LHCN-M2 (cell line): ENCODE data around the gene SMAD7. TPM values are rescaled to one million over a fixed set of nuclear protein-coding genes. Genes with fewer than 3 reads are reported as not detected.
A peak's percentile ranks its signal among the peaks of the same experiment; 100 is the strongest.

Experiments
- DNase-seq: peaks from one replicate; pipeline ENCODE4 v3.0.0-alpha.2; 2012; ENCODE audit warnings: low read depth
- polyA plus RNA-seq: library from polyadenylated mRNA; unstranded; fragments of >200 nt; gene quantifications from one replicate; pipeline ENCODE4 v1.2.1, GENCODE V29; 2012; ENCODE audit warnings: missing spikeins
- total RNA-seq: library from RNA; depleted of rRNA; stranded (reverse); fragments of >200 nt; gene quantifications from 2 replicates; pipeline ENCODE4 v1.2.3, GENCODE V29; 2014; rRNA removed

Gene SMAD7, protein sequence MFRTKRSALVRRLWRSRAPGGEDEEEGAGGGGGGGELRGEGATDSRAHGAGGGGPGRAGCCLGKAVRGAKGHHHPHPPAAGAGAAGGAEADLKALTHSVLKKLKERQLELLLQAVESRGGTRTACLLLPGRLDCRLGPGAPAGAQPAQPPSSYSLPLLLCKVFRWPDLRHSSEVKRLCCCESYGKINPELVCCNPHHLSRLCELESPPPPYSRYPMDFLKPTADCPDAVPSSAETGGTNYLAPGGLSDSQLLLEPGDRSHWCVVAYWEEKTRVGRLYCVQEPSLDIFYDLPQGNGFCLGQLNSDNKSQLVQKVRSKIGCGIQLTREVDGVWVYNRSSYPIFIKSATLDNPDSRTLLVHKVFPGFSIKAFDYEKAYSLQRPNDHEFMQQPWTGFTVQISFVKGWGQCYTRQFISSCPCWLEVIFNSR
- 7.6 and 13.9 TPM in 2 replicates for total RNA-seq
- 10.4 TPM for polyA plus RNA-seq

DNA sequence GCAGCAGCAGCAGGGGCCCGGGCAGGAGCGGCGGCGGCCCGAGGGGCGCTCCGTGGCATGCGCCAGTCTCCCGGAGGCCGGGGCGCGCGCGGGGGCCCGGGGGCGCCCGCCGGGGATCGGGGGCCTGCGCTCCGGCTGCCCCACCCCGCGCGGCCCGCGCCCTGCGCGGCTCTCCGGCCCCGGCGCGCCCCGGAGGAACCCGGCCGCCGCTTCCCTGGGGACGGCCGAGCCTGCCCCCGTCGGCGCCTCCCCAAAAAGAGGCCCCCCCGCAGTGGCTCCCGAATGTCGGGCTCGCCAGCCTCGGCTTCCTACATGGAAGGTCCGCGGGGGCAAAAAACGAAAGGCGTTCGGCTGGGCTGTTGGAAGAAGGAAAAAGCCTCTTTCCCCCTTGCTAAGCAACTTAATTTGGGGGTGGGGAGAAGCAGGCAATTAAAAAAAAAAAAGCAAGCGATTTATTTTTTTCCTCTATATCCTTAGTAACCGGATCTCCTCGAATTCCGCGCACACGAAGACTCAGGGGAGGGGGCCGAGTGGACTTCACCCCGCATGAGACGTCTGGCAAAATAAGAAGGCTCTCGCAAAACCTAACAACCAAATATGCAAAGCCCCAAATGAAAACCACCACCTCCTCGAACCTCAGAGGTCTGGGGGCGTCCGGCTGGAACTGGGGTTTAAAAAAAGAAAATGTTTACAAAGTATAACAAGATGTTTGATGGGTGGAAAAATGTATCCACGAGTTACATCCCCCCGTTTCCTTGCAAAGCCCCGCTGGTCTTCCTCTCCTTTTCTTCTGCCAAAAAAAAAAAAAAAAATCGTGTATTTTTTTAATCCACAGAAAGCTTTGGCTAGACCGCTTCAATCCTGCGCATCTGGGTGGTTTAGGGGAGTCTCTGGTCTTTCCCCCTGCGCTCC is at the start of gene SMAD7:
SMAD7 (minus strand) TSS at position 430 of the 912 bp plus-strand sequence. CDS start 541 bp downstream, outside the sequence.
- DNase-seq: no peak

DNA sequence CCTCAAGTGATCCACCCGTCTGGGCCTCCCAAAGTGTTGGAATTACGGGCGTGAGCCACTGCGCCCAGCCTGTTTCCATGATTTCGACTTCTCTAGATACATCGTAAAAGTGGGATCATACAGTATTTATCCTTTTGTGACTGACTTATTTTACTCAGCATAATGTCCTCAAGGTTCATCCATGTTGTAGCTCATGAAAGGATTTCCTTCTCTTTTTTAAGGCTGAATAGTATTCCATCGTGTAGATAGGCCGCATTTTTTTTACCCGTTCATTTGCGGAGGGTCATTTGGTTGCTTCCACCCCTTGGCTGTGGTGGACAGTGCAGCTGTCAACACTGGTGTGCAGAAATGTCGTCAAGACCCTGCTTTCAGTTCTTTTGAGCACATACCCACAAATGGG is 48.8 kb upstream of the SMAD7 start:
- no peak for DNase-seq

DNA sequence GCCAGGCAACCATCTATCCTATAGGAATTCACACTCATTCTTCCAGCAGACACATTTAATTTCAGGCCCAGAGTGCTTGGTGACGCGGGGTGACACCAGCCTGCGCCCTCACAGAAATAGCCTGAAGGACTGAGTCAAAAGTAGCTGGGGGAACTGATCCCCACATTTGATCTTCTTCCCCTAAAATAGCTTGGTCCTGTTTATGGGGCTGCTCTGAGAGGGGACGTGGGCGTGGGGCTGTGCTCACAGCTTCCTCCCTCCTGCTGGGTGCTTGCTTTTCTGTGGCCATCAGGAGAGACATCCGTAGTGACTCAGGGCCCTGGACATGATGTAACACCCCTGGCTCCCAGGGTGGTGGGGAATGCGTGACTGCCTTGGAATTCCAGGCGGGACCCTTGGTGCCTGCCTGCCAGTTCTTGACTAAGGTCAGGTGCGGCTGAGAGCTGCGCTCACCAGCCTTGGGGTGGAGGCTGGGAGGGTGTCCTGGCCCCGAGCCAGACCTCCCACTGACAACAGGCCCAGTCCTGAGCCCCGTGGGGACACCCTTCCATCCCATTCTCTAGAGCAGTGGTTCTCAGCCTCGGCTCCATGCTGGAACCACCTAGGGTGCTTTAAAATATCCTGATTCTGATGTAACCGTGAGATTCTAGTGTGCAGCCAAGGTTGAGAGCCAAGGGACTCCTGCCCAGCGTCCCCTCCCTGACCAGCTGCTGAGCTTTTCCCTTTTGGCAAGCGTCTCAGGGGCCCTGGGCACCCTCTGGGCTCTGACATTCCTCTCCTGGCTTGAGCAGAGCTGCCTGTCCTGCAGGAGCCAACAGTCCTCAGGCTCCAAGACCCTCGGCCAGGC is 47.4 kb upstream of the SMAD7 start:
- peak; percentile 94 for DNase-seq

DNA sequence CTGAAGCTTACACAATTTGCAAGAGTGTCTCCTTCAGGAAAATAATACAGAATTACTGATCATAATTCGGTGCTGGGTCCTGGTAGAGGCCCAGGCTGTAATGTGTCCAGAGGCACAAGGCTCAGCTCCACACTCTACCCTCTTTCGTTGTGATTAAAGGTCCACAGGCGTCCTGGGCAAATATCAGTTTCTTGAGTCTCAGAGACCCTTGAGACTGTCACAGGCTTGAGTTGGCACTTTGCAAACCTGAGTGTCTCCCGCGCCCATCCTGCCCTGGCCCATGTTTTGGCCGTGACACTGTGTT is 46.9 kb upstream of the SMAD7 start:
- DNase-seq: no peak

DNA sequence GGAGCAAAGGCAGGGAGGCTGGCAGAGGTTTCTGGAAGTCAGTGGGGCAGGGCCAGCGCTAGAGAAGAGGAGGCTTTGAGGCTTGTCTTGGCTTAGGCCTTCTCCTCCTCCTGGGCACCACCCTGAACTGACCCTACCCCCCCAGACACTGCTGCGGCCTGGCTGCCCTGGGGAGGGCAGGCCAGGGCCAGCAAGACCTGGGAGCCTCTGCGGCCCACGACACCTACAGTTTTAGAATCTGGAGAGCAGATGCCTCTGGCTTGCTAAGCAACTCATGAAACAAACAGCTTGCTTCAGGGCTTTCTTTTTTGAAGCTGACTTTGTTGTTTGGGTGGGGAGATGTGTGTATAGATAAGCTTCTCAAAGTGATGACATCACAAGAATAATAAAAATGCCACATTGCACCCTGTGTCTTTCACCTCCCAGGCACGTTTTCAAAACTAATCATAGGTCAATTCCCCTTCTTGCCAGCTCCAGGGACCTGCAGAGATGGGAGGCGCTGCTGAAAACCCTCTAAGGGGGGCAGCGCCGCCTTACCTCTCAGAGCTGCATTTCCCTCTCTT is 46.2 kb upstream of the SMAD7 start:
- DNase-seq: peak; percentile 44

DNA sequence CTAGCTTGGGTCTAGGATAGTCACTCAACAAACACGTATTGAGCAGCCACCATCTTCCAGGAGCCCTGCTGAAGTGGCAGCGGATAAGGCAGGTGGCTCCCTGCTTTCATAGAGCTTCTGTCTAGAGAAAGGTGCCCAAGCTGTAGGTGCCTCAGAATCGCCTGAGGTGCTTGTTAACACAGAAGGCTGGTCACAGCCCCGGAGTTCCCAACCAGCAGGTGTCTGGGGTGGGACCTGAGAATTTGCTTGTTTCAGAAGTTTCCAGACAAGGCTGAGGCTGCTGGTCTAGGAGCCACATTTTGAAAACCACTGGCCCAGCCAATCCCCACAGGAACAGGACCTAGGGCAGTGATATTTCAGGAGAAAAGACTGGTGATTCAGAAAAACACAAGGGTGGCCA is 45.3 kb upstream of the SMAD7 start:
- DNase-seq: no peak

DNA sequence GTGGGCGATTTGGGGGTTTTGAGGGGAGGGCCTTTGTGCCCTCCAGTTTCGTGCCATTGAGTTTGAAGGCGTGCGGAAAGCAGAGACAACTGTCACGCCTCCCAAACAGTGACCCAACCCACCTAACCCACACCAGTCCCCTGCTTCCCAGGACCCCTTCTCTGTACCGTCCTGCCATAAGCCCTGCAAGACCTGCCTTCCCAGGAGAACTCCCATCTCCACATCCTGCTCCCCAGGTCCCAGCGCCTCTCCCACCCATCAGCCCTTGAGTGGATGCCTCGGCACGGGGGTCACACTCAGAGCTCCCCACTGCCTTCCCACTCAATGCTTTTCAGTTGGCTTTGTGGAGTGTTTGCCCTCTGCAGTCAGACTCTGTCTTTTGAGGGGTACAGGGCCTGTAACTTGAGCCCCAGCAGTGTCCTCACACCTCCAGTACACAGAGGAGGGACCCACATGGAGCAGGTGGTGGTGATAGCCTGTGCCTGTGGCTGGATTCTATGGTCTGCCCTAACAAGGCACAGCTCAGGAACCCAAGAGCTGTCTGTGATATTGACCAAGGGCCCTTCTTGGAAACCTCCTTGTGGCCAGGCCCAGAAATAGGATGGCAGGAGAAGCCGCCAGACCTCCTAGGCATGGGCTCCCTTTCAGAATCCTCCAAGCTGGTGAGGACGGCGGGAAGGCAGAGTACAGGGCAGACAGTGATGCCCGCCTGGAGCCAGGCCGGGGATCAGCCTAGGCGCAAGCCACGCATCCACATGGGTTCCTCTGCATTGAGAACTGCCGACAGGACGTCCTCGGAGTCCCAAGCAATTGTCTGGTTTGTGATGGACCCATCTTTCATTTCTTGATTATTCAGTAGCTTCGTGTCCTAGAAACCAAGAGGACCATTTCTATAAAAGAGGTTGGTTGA is 44.4 kb upstream of the SMAD7 start:
- DNase-seq: no peak

DNA sequence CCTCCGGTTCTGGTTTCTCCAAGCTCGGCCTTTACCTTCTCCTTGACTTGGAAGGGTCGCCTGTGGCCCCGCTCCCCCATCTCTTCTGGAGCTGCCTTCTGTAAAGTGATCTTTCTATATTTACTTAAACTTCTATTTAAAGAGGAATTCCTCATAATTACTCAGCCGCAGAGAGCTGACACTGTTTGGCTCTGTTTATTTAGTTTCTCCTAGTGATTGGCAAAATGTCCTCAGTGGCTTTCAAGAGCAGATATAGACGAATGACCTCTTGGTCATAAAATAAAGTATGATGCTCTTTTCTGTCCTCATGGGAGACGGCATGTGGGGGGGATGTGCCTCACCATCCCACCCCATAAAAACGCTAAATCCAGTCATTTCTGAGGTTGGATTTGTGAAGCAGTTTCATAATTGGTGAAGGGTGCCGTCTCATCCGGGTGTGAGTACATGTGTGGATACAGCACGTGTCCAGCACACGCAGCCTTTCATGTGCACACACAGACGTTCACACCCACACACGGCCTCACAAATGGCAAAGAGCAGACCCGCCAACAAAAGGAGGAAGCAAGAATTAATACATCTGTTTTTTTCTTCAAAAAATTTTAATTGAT is 43.4 kb upstream of the SMAD7 start:
- peak; percentile 80 for DNase-seq

DNA sequence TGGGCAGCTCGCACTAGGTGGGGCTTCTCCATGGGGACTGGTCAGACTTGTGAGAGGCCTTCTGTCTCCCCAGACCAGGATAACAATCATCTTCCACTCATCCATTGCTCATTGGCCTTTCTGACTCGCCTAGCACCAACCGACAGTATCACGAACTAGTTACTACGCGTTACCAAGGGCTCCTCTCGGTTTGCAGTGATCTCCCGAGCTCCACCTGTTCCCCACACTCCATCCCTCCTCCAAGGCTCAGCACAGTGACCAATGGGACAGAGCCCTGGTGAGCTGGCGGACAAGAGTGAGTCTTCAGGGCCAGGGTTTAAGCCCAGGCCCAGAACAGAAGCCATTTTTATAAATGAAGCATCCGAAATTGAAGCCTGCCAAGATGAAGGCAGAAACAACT is 42.8 kb upstream of the SMAD7 start:
- peak; percentile 76 for DNase-seq

DNA sequence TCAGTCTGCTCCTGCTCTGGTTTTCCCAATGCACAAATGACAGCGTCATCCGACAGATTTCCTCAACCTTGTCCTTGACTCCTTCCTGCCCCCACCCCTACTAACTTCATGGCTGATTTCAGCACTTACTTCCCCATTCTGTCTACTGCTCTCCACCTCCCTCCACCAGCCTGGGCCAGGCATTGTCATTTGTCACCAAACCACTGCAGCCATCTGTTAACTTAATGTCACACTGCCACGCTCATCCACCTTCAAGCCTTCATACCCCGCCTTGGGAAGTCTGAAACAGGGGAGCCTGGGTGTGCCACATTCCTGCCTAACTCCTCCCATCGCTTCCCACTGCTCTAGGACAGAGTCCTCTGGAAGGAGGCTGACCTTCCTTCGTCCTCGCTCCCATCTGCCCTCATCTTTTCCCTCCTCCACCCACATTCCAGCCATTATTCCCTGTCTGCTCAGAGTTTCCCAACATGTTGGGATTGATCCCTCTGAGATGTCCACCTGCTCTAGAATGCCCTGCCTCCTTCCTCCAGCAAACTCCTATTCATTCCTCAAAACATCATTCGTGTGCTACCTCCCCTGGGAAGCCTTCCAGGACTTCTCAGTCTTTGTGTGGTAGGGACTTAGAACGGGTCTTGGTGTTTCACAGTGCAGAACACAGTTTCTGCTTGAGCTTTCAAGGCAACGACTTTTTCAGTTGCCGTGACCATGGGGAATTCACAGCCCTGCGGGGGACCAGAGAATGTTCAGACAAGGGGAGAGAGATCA is 42.2 kb upstream of the SMAD7 start:
- no peak for DNase-seq

DNA sequence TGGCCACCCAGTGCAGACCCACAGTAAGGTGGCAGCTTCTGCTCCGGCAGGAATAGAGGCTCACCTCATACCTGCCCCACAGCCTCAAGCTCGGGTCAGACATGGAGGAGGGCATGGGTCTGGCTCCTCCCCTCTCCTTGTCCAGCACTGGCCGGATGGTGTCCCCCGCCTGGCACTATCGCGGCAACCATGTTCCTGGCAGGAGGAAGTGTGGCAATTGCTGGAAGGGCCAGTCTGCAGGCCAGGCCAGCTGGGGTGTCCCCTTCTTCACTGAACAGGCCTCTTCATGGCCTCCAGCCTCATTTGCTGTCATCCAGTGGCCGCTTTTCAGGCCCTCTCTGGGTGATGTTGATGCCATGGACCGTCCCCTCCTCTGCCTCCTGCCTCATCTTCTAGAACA is 41.4 kb upstream of the SMAD7 start:
- DNase-seq: no peak

DNA sequence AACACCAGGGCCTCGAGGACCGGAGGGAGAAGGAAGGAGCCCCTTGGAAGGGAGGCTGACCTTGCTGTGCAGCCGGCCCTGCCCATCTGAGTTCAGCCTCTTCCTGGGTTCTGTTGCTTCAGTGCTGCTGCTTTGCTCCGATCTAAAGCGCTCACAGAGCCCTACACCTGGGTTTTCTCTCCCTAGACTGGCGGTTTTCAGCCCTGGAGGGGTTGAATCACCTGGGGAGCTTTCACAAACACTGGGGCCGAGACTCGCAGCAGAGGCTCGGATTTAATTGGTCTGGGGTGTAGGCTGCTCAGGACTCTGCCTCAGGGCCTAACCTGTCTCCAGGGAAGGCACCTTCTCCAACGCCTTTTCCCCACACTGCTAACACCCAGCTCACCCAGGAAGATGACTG is 40.9 kb upstream of the SMAD7 start:
- no peak for DNase-seq

DNA sequence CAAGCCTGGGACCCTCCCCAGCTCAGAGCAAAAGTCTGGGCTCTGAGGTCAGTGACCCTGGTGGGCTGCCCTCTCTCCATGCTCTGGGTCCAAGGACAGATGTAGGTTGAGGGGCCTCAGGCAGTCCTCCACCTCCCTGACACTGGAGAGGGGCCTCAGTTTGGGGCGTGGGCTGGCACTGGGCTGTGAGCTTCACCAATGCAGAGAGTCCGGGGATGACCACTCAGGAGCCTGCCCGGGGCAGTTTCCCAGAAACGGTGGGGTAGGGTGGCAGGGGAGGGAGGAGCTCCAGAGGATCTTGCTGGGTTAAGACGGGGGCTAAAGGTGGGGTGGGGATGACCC is 40.5 kb upstream of the SMAD7 start:
- DNase-seq: no peak

DNA sequence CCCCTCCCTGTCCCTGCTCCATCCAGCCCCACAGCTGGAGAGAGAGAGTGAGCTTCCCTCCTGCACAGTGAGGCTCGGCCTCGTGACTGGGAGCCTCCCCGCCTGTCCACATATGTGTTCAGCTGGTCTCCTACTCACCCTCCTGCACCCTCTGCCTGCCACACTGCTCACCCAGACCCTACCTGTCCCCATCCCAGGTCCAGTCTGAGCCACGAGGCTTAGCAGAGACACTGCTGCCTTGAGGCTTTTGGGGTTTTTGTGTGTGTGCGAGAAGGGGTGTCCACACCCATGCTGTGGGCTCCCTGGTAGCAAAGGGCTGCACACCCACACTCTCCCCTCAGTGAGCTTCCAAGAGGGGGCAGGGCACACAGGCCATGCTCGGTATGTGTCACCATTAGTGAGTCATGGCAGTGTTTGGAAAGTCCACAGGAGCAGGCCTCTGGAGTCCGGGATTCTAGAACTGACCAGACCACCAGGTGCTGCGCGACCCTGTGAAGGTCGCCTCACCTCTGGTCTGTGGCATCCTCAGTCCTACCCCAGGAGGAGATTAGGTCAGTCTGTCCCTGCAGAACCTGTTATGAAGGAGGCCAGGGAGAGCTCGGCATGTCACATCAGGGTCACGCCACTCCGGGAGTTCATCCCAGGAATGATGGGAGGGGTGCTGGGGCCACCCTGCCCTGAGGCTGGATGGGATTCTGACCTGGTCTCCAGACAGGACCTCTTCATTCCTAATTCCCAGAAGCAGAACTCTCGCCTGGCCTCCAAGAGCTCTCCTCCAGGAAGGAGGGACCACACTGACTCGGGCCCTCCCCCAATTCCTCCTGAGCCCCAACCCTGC is 39.9 kb upstream of the SMAD7 start:
- DNase-seq: peak; percentile 74

DNA sequence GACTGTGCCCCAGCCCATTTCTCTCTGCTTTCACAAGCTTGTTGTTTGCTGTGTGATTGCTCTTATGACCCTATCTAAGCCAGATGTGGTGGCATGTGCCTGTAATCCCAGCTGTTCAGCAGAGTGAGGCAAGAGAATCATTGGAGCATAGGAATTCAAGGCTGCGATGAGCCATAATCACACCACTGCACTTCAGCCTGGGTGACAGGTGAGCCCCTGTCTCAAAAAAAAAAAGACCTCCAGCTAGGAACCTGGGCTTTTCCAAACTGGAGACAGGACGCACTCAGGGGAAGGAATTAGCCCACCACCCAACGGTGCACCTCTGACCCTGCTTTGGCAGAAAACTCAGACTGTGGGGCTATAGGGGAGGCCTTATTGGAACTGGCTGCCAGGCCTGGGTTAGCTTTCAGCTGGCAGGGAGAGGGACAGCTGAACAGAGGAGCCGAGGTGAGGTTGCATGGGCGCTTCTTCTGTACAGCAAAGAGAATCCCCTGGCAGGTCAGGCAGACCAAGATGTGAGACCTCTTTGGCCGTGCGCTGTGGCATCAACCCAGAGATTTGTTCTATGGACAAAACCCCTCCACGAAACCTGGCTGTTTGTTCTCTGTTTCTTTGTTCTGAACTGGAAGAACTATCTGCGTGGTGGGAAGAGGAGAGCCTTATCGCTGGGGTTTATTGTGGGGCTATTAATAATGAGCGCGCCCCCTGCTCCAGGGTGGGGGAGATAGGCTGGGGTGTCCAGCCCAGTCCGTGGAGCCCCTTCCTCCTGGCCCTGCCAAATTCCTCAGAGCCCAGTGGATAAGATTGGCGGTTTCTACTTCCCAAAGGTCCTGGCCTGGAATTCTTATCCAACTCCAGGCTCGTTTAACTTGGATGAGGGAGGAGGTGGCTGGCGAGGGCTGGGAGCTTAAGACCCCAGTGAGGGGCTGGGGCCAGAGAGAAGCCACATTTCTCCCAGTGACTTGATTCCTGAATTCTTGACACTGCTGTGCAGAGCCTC is 38.8 kb upstream of the SMAD7 start:
- DNase-seq: peak; percentile 31

DNA sequence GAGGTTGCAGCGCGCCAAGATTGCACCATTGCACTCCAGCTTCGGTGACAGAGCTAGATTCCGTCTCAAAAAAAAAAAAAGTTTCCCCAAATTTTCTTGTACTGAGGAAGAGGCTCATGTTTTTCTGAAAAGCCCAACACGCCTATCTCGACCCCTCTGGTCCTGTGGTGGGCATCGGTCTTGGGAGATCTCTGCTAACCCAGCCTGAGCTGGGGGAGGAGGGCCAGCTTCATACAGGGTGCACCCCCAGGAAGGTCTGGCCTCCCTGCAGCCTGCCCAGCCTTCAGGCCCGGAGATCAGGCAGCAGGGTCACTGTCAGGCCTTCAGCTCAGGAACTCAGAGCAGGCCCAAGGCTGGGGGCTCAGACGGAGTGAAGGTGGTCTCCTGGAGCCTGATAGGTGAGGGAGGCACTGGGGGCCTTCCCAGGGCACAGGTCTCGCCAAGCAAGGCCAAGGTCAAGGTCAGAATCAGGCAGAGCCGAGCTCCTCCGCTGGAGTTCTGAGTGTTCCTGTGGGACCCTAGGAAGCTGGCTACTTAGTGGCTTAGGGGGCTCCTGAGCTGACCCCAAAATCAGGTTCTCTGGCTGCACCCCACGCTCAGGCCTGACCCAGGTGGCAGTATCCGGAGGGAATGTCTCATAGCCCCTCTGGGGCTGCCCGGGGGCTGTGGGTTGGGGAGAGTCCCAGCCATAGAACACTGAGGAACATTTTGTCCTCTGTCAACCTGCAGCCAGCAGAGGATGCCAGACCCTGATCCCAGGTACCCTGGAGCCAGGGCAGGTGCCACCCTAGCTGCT is 37.9 kb upstream of the SMAD7 start:
- DNase-seq: no peak
